OCI-LY1 (cell line): ENCODE data around the gene PDE2A.

Source experiments
- H2AFZ ChIP-seq: fragments of 200-600 bp; sonication (generic), shearing (Covaris generic); 2 replicates; pipeline ENCODE4 v1.6.0; 2014; ENCODE audit warnings: antibody characterized with exemption, mild to moderate bottlenecking, low read length
- H3F3A ChIP-seq: fragments of 200-600 bp; sonication (generic), shearing (Covaris generic); 2 replicates; pipeline ENCODE4 v1.6.0; 2014; ENCODE audit warnings: mild to moderate bottlenecking, antibody characterized with exemption, low read length, moderate library complexity; ENCODE audit not compliant: insufficient read depth
- H3K27ac ChIP-seq: fragments of 200-600 bp; sonication (generic); 2 replicates; pipeline ENCODE4 v1.5.1; 2014; ENCODE audit warnings: low read length, mixed run types, mild to moderate bottlenecking, low read depth; ENCODE audit not compliant: poor library complexity, severe bottlenecking
- H3K27me3 ChIP-seq: fragments of 200-600 bp; sonication (generic); 2 replicates; pipeline ENCODE4 v1.6.0; 2014; ENCODE audit warnings: antibody characterized with exemption, mild to moderate bottlenecking, low read length, moderate library complexity; ENCODE audit not compliant: insufficient read depth
- H3K36me3 ChIP-seq: fragments of 200-600 bp; sonication (generic); 2 replicates; pipeline ENCODE4 v1.6.1; 2014; ENCODE audit warnings: mild to moderate bottlenecking, antibody characterized with exemption, low read length, moderate library complexity, mixed read lengths; ENCODE audit not compliant: insufficient read depth
- H3K4me1 ChIP-seq: fragments of 200-600 bp; sonication (generic); 2 replicates; pipeline ENCODE4 v1.5.1; 2014; ENCODE audit warnings: mild to moderate bottlenecking, low read length, moderate library complexity; ENCODE audit not compliant: insufficient read depth, severe bottlenecking
- H3K4me2 ChIP-seq: fragments of 200-600 bp; sonication (generic), shearing (Covaris generic); 2 replicates; pipeline ENCODE4 v1.6.1; 2014; ENCODE audit warnings: low read length
- H3K4me3 ChIP-seq: fragments of 200-600 bp; sonication (generic); 2 replicates; pipeline ENCODE4 v1.5.1; 2014; ENCODE audit warnings: low read length, low read depth, mild to moderate bottlenecking, mixed read lengths; ENCODE audit not compliant: poor library complexity, severe bottlenecking
- H3K79me2 ChIP-seq: fragments of 200-600 bp; shearing (Covaris generic); 2 replicates; pipeline ENCODE4 v1.6.1; 2016; ENCODE audit warnings: mixed run types, low read length, mixed read lengths; ENCODE audit not compliant: insufficient read depth
- H3K9ac ChIP-seq: fragments of 200-600 bp; sonication (generic), shearing (Covaris generic); 2 replicates; pipeline ENCODE4 v1.6.1; 2014; ENCODE audit warnings: mild to moderate bottlenecking, low read length, mixed read lengths
- H3K9me2 ChIP-seq: fragments of 200-600 bp; sonication (generic), shearing (Covaris generic); 2 replicates; pipeline ENCODE4 v1.6.1; 2014; ENCODE audit warnings: low read depth, mild to moderate bottlenecking, low read length, mixed read lengths
- H3K9me3 ChIP-seq: fragments of 200-600 bp; shearing (Covaris generic); 2 replicates; pipeline ENCODE4 v1.6.1; 2014; ENCODE audit warnings: low read length, mixed read lengths
- H4K20me1 ChIP-seq: fragments of 200-600 bp; sonication (generic), shearing (Covaris generic); 2 replicates; pipeline ENCODE4 v1.6.0; 2016; ENCODE audit warnings: mild to moderate bottlenecking, low read length; ENCODE audit not compliant: insufficient read depth
- EZH2 ChIP-seq: fragments of 200-600 bp; sonication (generic), shearing (Covaris generic); IDR thresholded peaks from 2 replicates; pipeline ENCODE4 v1.8.0; 2017; ENCODE audit warnings: borderline replicate concordance, mixed run types, mild to moderate bottlenecking, antibody characterized with exemption, low read length, moderate library complexity, mixed read lengths
- TF ChIP-seq, protein P1 (sequence below): fragments of 200-600 bp; sonication (generic), shearing (Covaris generic); IDR thresholded peaks from 2 replicates; pipeline ENCODE4 v1.5.1; 2017; ENCODE audit warnings: mild to moderate bottlenecking, antibody characterized with exemption, low read length, moderate library complexity, mixed read lengths

The PDE2A gene

DNA sequence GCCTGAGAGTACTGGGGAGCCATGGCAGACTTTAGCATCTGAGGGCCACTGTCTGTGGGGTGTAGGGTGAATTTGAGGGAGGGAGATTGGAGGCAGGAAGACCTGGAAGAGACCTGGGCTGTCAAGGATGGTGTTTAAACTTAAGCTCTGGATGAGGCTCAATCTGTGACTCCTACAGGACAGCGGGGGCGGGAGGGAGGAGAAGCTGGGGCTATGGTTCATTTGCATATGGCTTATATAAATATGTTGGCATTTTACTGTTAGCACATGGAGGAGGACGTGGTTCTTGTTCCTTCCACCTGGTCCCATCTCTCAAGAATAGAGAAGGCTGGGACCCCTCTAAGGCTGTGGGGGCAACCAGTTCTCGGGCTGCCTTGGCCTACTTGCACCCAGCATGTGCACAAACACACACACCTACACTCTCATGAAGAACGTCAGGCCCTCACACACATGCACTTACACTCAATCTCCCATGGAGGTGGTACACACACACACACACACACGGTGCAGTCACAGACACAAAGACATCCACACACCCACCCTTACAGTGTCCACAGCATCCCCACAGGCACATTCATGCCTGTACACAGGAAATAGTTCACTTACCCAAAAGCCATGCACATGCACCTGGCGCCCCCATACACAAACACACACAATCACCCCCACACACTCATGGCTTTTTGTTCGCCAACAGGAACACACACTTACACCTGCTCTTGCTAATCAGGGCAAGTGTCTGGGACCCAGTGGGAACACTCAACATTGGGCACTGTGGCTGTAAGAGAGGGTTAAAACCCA lies 81.3 kb downstream of the PDE2A start:
- Histone ChIP-seq H3K27ac (no peak overlapping the region), H3K4me2 (no peak overlapping the region), H3K9me2 (no peaks in the 10 kb centered on the region), H4K20me1 (no peaks in the 10 kb centered on the region), H3K36me3 (no peaks in the 10 kb centered on the region), H3K9ac (no peak overlapping the region), H3K4me3 (no peak overlapping the region), H2AFZ (no peak overlapping the region), H3K4me1 (peaks cover 4% of the 10 kb centered on the region), H3K79me2 (no peaks in the 10 kb centered on the region), H3K9me3 (no peaks in the 10 kb centered on the region), H3F3A (no peaks in the 10 kb centered on the region), H3K27me3 (peaks cover 4% of the 10 kb centered on the region; the same call in 1 of the 2 replicates)
- TF ChIP-seq, protein P1, sequence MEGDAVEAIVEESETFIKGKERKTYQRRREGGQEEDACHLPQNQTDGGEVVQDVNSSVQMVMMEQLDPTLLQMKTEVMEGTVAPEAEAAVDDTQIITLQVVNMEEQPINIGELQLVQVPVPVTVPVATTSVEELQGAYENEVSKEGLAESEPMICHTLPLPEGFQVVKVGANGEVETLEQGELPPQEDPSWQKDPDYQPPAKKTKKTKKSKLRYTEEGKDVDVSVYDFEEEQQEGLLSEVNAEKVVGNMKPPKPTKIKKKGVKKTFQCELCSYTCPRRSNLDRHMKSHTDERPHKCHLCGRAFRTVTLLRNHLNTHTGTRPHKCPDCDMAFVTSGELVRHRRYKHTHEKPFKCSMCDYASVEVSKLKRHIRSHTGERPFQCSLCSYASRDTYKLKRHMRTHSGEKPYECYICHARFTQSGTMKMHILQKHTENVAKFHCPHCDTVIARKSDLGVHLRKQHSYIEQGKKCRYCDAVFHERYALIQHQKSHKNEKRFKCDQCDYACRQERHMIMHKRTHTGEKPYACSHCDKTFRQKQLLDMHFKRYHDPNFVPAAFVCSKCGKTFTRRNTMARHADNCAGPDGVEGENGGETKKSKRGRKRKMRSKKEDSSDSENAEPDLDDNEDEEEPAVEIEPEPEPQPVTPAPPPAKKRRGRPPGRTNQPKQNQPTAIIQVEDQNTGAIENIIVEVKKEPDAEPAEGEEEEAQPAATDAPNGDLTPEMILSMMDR = no peak
- TF ChIP-seq EZH2 = no peak

GRCh38 chr11:72591785-72592502 lies 82.3 kb downstream of the PDE2A start:
- Histone ChIP-seq H3K27me3 (no peaks in the 10 kb centered on the region; the same call in 1 of the 2 replicates), H3K4me2 (no peak overlapping the region), H3K4me1 (peaks cover 4% of the 10 kb centered on the region), H3K27ac (no peak overlapping the region), H3K4me3 (no peak overlapping the region), H3K9me3 (no peaks in the 10 kb centered on the region), H4K20me1 (no peaks in the 10 kb centered on the region), H3K9me2 (no peaks in the 10 kb centered on the region), H3F3A (no peaks in the 10 kb centered on the region), H3K36me3 (no peaks in the 10 kb centered on the region), H3K9ac (no peak overlapping the region), H3K79me2 (no peaks in the 10 kb centered on the region), H2AFZ (no peak overlapping the region)
- TF ChIP-seq, protein P1 = no peak
- no peak for TF ChIP-seq EZH2

GRCh38 chr11:72591023-72591422 lies 83.2 kb downstream of the PDE2A start:
- H3K79me2 ChIP-seq = no peaks in the 10 kb centered on the region
- no peaks in the 10 kb centered on the region; the same call in 1 of the 2 replicates for H3K27me3 ChIP-seq
- H3K9me2 ChIP-seq = no peaks in the 10 kb centered on the region
- no peaks in the 10 kb centered on the region for H3K36me3 ChIP-seq
- TF ChIP-seq, protein P1 = no peak
- TF ChIP-seq EZH2 = no peak
- H2AFZ ChIP-seq = no peak overlapping the region
- H3K4me1 ChIP-seq = peaks cover 4% of the 10 kb centered on the region
- H4K20me1 ChIP-seq = no peaks in the 10 kb centered on the region
- no peaks in the 10 kb centered on the region for H3F3A ChIP-seq
- H3K27ac ChIP-seq = no peak overlapping the region
- H3K9me3 ChIP-seq = no peaks in the 10 kb centered on the region
- H3K4me2 ChIP-seq = no peak overlapping the region
- no peak overlapping the region for H3K9ac ChIP-seq
- H3K4me3 ChIP-seq = no peak overlapping the region
